Liver (tissue), 3 donors: ENCODE results near the gene CDC14A.

Source experiments
- CTCF ChIP-seq: fragments of 150-350 bp; IDR thresholded peaks from 2 replicates; pipeline ENCODE4 v1.5.1; 2017; ENCODE audit warnings: improper control_type of control experiment, low read depth, low read length; ENCODE audit not compliant: missing input control
- GABPA ChIP-seq, 2 donors: IDR thresholded peaks in 1 of 2; conservative IDR thresholded peaks in 1 of 2; 2 replicates each; pipeline ENCODE4 v1.6.1; 2016; ENCODE audit warnings: antibody characterized with exemption in 2 of 2, mild to moderate bottlenecking in 1 of 2, moderate library complexity in 1 of 2
- TAF1 ChIP-seq: conservative IDR thresholded peaks from 2 replicates; pipeline ENCODE4 v1.6.1; 2016; ENCODE audit warnings: antibody characterized with exemption, mild to moderate bottlenecking
- YY1 ChIP-seq: IDR thresholded peaks from 2 replicates; pipeline ENCODE4 v1.6.1; 2016; ENCODE audit warnings: antibody characterized with exemption, mild to moderate bottlenecking
- ZBTB33 ChIP-seq: IDR thresholded peaks from 2 replicates; pipeline ENCODE4 v1.6.1; 2016; ENCODE audit warnings: antibody characterized with exemption
- donor health status: healthy.
- donor health status: healthy.

GRCh38 chr1:100392756-100393155, 40.5 kb downstream of the CDC14A start:
- TF ChIP-seq ZBTB33: no peak
- TF ChIP-seq CTCF: no peak
- TF ChIP-seq GABPA (IDR thresholded peaks at IDR 0.05 in 1 of 2, conservative IDR thresholded peaks at IDR 0.05 in 1 of 2): no peak
- TF ChIP-seq YY1: no peak
- no peak for TF ChIP-seq TAF1
